Loucy (cell line): ENCODE data around the gene GABRG3.

Experiments
- EZH2phosphoT487 ChIP-seq: fragments of 200-600 bp; IDR thresholded peaks from 2 replicates; pipeline ENCODE4 v1.6.1; 2018; ENCODE audit warnings: antibody characterized with exemption, mild to moderate bottlenecking, moderate library complexity, borderline replicate concordance
- TF ChIP-seq, protein P1 (sequence below): fragments of 200-600 bp; sonication (generic); conservative IDR thresholded peaks from 2 replicates; pipeline ENCODE4 v1.5.1; 2014; ENCODE audit warnings: mild to moderate bottlenecking, antibody characterized with exemption, low read length

DNA sequence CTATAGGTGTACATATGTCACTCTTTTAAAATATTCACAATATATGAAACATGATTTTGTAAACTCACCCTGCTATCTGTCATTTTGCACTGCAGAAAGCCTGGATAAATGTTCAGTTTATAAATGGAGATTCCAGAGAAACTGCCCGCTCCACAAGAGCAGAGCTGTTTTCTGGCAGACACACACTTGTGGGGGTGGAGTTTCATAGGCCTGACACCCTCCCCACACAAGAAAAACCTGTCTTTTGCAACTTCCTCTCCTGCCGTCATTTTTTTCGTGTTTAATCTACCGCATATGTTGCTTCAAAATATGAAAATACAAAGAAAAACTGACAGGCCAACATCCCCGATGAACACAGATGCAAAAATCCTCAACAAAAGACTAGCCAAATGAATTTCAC, 479.0 kb downstream of the GABRG3 start:
- TF ChIP-seq, protein P1, sequence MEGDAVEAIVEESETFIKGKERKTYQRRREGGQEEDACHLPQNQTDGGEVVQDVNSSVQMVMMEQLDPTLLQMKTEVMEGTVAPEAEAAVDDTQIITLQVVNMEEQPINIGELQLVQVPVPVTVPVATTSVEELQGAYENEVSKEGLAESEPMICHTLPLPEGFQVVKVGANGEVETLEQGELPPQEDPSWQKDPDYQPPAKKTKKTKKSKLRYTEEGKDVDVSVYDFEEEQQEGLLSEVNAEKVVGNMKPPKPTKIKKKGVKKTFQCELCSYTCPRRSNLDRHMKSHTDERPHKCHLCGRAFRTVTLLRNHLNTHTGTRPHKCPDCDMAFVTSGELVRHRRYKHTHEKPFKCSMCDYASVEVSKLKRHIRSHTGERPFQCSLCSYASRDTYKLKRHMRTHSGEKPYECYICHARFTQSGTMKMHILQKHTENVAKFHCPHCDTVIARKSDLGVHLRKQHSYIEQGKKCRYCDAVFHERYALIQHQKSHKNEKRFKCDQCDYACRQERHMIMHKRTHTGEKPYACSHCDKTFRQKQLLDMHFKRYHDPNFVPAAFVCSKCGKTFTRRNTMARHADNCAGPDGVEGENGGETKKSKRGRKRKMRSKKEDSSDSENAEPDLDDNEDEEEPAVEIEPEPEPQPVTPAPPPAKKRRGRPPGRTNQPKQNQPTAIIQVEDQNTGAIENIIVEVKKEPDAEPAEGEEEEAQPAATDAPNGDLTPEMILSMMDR: no peak
- no peak for TF ChIP-seq EZH2phosphoT487
